Loucy (cell line): ENCODE data around the gene MRPL18.
"Not testable (repeated sequence)": the region's sequence is repeated elsewhere in the genome, so short reads cannot be mapped to it uniquely, and the experiment has no call there.

Experiments
- H2AFZ ChIP-seq: fragments of 200-600 bp; sonication (generic); 2 replicates; pipeline ENCODE4 v1.6.0; 2016; ENCODE audit warnings: antibody characterized with exemption, mild to moderate bottlenecking, low read length, moderate library complexity
- H3F3A ChIP-seq: fragments of 200-600 bp; 2 replicates; pipeline ENCODE4 v1.6.0; 2016; ENCODE audit warnings: antibody characterized with exemption, low read depth, mild to moderate bottlenecking
- H3K27me3 ChIP-seq: fragments of 200-600 bp; sonication (generic); 2 replicates; pipeline ENCODE4 v1.6.1; 2014; ENCODE audit warnings: low read length, mild to moderate bottlenecking; ENCODE audit not compliant: insufficient read depth, poor library complexity, severe bottlenecking
- H3K36me3 ChIP-seq: fragments of 200-600 bp; sonication (generic); 2 replicates; pipeline ENCODE4 v1.6.1; 2016; ENCODE audit warnings: low read length; ENCODE audit not compliant: insufficient read depth
- H3K4me1 ChIP-seq: fragments of 200-600 bp; sonication (generic); 2 replicates; pipeline ENCODE4 v1.5.1; 2014; ENCODE audit warnings: low read length, mild to moderate bottlenecking; ENCODE audit not compliant: insufficient read depth, poor library complexity, severe bottlenecking
- H3K4me2 ChIP-seq: fragments of 200-600 bp; sonication (generic); 2 replicates; pipeline ENCODE4 v1.6.0; 2014; ENCODE audit warnings: antibody characterized with exemption, low read length, low read depth, mild to moderate bottlenecking; ENCODE audit not compliant: poor library complexity, severe bottlenecking
- H3K4me3 ChIP-seq: fragments of 200-600 bp; sonication (generic); 2 replicates; pipeline ENCODE4 v1.5.1; 2014; ENCODE audit warnings: low read length, mild to moderate bottlenecking, mixed read lengths; ENCODE audit not compliant: poor library complexity, severe bottlenecking
- H3K79me2 ChIP-seq: fragments of 200-600 bp; sonication (generic); 2 replicates; pipeline ENCODE4 v1.6.1; 2014; ENCODE audit warnings: low read length; ENCODE audit not compliant: insufficient read depth
- H3K9ac ChIP-seq: fragments of 200-600 bp; sonication (generic); 2 replicates; pipeline ENCODE4 v1.6.0; 2014; ENCODE audit warnings: mild to moderate bottlenecking, low read depth, low read length, moderate library complexity; ENCODE audit not compliant: poor library complexity, severe bottlenecking
- H3K9me2 ChIP-seq: fragments of 200-600 bp; sonication (generic); replicated peaks from 2 replicates; pipeline ENCODE4 v1.6.1; 2016; ENCODE audit warnings: low read depth, low read length, mixed read lengths
- H3K9me3 ChIP-seq: fragments of 200-600 bp; sonication (generic); 2 replicates; pipeline ENCODE4 v1.6.1; 2014; ENCODE audit warnings: mild to moderate bottlenecking, antibody characterized with exemption, low read length, low read depth; ENCODE audit not compliant: insufficient read depth
- H4K20me1 ChIP-seq: fragments of 200-600 bp; sonication (generic); 2 replicates; pipeline ENCODE4 v1.6.0; 2014; ENCODE audit warnings: antibody characterized with exemption, low read length, mild to moderate bottlenecking; ENCODE audit not compliant: insufficient read depth, poor library complexity, severe bottlenecking
- EZH2phosphoT487 ChIP-seq: fragments of 200-600 bp; IDR thresholded peaks from 2 replicates; pipeline ENCODE4 v1.6.1; 2018; ENCODE audit warnings: antibody characterized with exemption, mild to moderate bottlenecking, moderate library complexity, borderline replicate concordance
- TF ChIP-seq, protein P1 (sequence below): fragments of 200-600 bp; sonication (generic); conservative IDR thresholded peaks from 2 replicates; pipeline ENCODE4 v1.5.1; 2014; ENCODE audit warnings: mild to moderate bottlenecking, antibody characterized with exemption, low read length

MRPL18 gene

DNA sequence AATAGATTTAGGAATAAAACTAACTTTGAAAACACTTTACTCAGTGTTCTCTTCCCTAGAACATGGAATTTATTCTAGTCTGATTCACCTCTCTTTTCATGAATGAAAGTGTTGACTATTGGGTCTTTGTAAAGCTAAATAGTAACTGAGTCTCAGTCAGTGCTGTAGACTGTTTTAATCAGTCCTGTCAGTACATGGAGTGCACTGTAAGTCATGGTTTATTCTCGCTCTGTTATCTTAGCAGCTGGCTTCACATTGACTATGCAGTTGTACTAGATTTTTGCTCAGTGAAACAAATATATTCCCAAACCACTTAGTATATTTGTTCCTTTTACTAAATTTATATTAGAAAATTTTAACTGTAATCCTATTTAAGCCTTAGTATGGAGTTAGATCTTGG, 43.5 kb upstream of the MRPL18 start:
- peaks cover 97% of the 10 kb centered on the region for H3K36me3 ChIP-seq
- H3K27me3 ChIP-seq = no peaks in the 10 kb centered on the region
- H2AFZ ChIP-seq = no peak overlapping the region
- H3K4me2 ChIP-seq = no peak overlapping the region
- H3K4me3 ChIP-seq = no peak overlapping the region
- no peaks in the 10 kb centered on the region for H3K9me3 ChIP-seq
- H3K9me2 ChIP-seq = no peaks in the 10 kb centered on the region
- H3K79me2 ChIP-seq = peaks cover 37% of the 10 kb centered on the region
- TF ChIP-seq EZH2phosphoT487 = no peak
- TF ChIP-seq, protein P1, sequence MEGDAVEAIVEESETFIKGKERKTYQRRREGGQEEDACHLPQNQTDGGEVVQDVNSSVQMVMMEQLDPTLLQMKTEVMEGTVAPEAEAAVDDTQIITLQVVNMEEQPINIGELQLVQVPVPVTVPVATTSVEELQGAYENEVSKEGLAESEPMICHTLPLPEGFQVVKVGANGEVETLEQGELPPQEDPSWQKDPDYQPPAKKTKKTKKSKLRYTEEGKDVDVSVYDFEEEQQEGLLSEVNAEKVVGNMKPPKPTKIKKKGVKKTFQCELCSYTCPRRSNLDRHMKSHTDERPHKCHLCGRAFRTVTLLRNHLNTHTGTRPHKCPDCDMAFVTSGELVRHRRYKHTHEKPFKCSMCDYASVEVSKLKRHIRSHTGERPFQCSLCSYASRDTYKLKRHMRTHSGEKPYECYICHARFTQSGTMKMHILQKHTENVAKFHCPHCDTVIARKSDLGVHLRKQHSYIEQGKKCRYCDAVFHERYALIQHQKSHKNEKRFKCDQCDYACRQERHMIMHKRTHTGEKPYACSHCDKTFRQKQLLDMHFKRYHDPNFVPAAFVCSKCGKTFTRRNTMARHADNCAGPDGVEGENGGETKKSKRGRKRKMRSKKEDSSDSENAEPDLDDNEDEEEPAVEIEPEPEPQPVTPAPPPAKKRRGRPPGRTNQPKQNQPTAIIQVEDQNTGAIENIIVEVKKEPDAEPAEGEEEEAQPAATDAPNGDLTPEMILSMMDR = no peak
- H3K4me1 ChIP-seq = no peaks in the 10 kb centered on the region
- peaks cover 45% of the 10 kb centered on the region for H4K20me1 ChIP-seq
- H3K9ac ChIP-seq = no peak overlapping the region
- H3F3A ChIP-seq = no peaks in the 10 kb centered on the region

DNA sequence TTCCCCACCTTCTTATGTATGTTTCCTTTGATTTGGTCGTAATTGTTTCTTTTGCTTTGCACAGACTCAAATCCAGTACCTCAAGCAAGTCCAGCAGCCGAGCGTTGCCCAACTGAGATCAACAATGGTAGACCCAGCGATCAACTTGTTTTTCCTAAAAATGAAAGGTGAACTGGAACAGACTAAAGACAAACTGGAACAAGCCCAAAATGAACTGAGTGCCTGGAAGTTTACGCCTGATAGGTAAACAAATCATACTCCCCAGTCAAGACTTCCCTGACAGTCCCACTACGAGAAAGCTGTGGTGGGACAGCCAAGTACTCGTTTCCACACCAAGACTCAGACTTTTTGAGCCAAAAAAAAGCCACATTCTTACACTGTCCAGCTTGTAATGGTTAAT, 42.1 kb upstream of the MRPL18 start:
- not testable (repeated sequence) for H3K4me3 ChIP-seq, H3K4me2 ChIP-seq, H3F3A ChIP-seq, H3K27me3 ChIP-seq, H3K4me1 ChIP-seq, H3K9ac ChIP-seq, H3K9me2 ChIP-seq, H3K9me3 ChIP-seq, H2AFZ ChIP-seq
- H3K36me3 ChIP-seq = peaks cover 97% of the 10 kb centered on the region
- H3K79me2 ChIP-seq = peaks cover 28% of the 10 kb centered on the region
- H4K20me1 ChIP-seq = peaks cover 39% of the 10 kb centered on the region

GRCh38 chr6:159751448-159751847, 38.8 kb upstream of the MRPL18 start:
- Histone ChIP-seq H2AFZ (no peak overlapping the region), H3K79me2 (no peaks in the 10 kb centered on the region; the same call in 1 of the 2 replicates), H3K9me3 (no peaks in the 10 kb centered on the region), H4K20me1 (peaks cover 20% of the 10 kb centered on the region), H3K4me1 (no peaks in the 10 kb centered on the region), H3F3A (no peaks in the 10 kb centered on the region), H3K36me3 (peaks cover 93% of the 10 kb centered on the region), H3K4me2 (no peak overlapping the region), H3K9ac (no peak overlapping the region), H3K9me2 (no peaks in the 10 kb centered on the region), H3K27me3 (no peaks in the 10 kb centered on the region), H3K4me3 (no peak overlapping the region)
- no peak for TF ChIP-seq EZH2phosphoT487
- TF ChIP-seq, protein P1 = no peak

DNA sequence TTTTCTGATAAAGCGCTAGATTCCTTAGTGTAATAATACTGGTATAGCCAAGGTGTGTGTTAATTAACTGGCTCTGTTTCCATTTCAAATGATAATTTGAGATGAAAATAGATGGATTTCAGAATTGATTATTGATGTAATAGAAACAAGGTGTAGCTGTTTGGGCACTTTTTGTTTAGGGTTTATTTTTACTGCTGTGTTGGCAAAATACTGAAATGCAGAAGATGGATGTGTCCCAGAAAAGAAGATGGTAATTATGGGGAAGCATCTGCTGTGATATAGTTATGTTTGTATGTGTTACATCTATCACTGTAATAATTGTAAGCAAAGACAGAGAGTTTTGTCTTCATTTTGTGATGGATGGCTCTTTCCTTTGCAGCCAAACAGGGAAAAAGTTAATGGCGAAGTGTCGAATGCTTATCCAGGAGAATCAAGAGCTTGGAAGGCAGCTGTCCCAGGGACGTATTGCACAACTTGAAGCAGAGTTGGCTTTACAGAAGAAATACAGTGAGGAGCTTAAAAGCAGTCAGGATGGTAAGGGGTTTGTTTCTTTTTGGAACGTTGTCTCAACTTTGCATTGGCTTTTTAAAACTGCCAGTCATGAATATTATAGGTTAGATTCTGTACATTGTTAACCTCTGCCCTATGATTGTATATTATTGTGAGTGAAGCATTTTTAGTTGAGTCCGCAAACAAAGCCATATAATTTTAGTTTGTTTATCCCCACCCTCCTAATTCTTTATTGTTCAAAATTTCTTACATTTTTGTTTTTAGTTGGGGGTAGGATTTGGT, 37.0 kb upstream of the MRPL18 start:
- TF ChIP-seq, protein P1 = no peak
- no peak for TF ChIP-seq EZH2phosphoT487
- Histone ChIP-seq H3K27me3 (no peaks in the 10 kb centered on the region), H3K9me2 (no peaks in the 10 kb centered on the region), H3F3A (no peaks in the 10 kb centered on the region), H3K9ac (no peak overlapping the region), H4K20me1 (peaks cover 17% of the 10 kb centered on the region), H3K4me1 (no peaks in the 10 kb centered on the region), H3K4me2 (no peak overlapping the region), H3K79me2 (no peaks in the 10 kb centered on the region; the same call in 1 of the 2 replicates), H2AFZ (no peak overlapping the region), H3K36me3 (peaks cover 90% of the 10 kb centered on the region), H3K9me3 (no peaks in the 10 kb centered on the region), H3K4me3 (no peak overlapping the region)
